Right forelimb (tissue), 1 donor: Measurements from ENCODE around the gene ZFP36.
"Not testable (repeated sequence)": the region's sequence is repeated elsewhere in the genome, so short reads cannot be mapped to it uniquely, and the experiment has no call there.

Source experiments
- DNase-seq: peaks from one replicate; pipeline ENCODE4 v3.0.0-alpha.2; 2018

ZFP36 gene

GRCh38 chr19:39449116-39449797 lies 42.6 kb downstream of the ZFP36 start:
- DNase-seq: no peak

- not testable (repeated sequence) for DNase-seq
Measured at GRCh38 chr19:39451257-39451656, 44.6 kb downstream of the ZFP36 start.
